Neutrophil (primary cell): ENCODE measurements around the gene DPF1.

Source experiments
- H3K27ac ChIP-seq: fragments of 200-600 bp; sonication (generic); 2 replicates; pipeline ENCODE4 v1.5.1; 2016; ENCODE audit warnings: mild to moderate bottlenecking, moderate library complexity
- H3K27me3 ChIP-seq: fragments of 200-600 bp; sonication (generic); 2 replicates; pipeline ENCODE4 v1.6.0; 2016; ENCODE audit warnings: mild to moderate bottlenecking
- H3K36me3 ChIP-seq: fragments of 200-600 bp; sonication (generic); 2 replicates; pipeline ENCODE4 v1.5.1; 2017
- H3K4me1 ChIP-seq, 2 experiments: fragments of 200-600 bp in 1 of 2; sonication (generic) in 1 of 2; 1 replicate in 1 of 2; 2 replicates in 1 of 2; pipeline versions ENCODE4 v1.5.1 to v1.6.1; 2013 to 2016; ENCODE audit warnings: low read depth in 1 of 2, low read length in 1 of 2, mild to moderate bottlenecking in 1 of 2, moderate library complexity in 1 of 2; ENCODE audit not compliant: control insufficient read depth in 1 of 2, insufficient read depth in 1 of 2
- H3K4me3 ChIP-seq, 2 experiments: fragments of 200-600 bp in 1 of 2; sonication (generic) in 1 of 2; 1 replicate in 1 of 2; 2 replicates in 1 of 2; pipeline ENCODE4 v1.5.1; 2013 to 2016; ENCODE audit warnings: low read depth in 1 of 2, low read length in 1 of 2, mild to moderate bottlenecking in 1 of 2, moderate library complexity in 1 of 2
- H3K9me3 ChIP-seq: fragments of 200-600 bp; sonication (generic); 2 replicates; pipeline ENCODE4 v1.5.1; 2016
- CTCF ChIP-seq: fragments of 200-600 bp; sonication (generic); IDR thresholded peaks from 2 replicates; pipeline ENCODE4 v1.5.1; 2016; ENCODE audit warnings: antibody characterized with exemption

Gene DPF1

GRCh38 chr19:38209152-38209551, 14.9 kb downstream of the DPF1 start:
- H3K4me3 ChIP-seq = no peak overlapping the region

DNA sequence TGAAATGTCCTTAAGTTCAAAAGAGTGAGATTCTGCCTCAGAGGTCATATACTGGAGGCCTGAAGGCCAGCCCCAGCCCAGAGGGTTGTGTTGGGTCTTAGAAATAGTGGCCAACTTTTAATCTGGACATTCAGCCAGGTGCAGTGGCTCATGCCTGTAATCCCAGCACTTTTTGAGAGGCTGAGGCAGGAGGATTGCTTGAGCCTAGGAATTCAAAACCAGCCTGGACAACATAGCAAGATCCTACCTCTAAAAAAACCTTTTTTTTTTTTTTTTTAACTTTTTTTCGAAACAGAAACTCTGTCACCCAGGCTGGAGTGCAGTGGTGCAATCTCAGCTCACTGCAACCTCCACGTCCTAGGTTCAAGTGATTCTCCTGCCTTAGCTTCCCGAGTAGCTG, 15.5 kb downstream of the DPF1 start:
- Histone ChIP-seq H3K27ac (no peak overlapping the region), H3K36me3 (peaks cover 24% of the 10 kb centered on the region), H3K4me3 (no peak overlapping the region), H3K27me3 (peaks cover 55% of the 10 kb centered on the region), H3K9me3 (no peaks in the 10 kb centered on the region), H3K4me1 (no peaks in the 10 kb centered on the region)
- TF ChIP-seq CTCF = no peak

More at GRCh38 chr19:38209152-38209551, 14.9 kb downstream of the DPF1 start:
- H3K4me1 ChIP-seq = no peaks in the 10 kb centered on the region
- H3K9me3 ChIP-seq = no peaks in the 10 kb centered on the region
- no peak overlapping the region for H3K27ac ChIP-seq
- H3K27me3 ChIP-seq = peaks cover 60% of the 10 kb centered on the region
- no peak for TF ChIP-seq CTCF
- H3K36me3 ChIP-seq = peaks cover 20% of the 10 kb centered on the region

DNA sequence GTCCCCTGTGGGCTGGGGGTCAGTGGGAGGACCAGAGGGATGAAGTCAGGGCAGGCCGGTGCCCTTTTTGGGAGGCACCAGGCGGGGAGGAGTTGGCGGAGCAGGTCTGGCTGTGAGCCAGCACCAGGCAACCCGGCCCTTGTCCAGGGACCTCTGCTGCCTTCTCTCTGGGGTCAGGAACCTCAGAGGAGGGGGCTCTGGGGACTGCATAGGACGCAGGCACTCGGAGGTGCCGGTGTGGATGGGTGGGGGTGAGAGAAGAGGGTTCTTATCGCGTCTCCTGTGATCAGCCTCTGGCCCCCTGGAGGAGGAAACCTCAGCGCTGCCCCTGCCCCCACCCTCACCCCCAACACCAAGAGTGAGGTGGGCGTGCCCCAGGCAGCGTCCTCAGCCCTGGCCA, 16.5 kb downstream of the DPF1 start:
- peaks cover 34% of the 10 kb centered on the region for H3K36me3 ChIP-seq
- no peak overlapping the region for H3K4me3 ChIP-seq
- H3K27ac ChIP-seq = no peak overlapping the region
- no peaks in the 10 kb centered on the region for H3K9me3 ChIP-seq
- no peak for TF ChIP-seq CTCF
- H3K27me3 ChIP-seq = peaks cover 44% of the 10 kb centered on the region
- H3K4me1 ChIP-seq = no peaks in the 10 kb centered on the region

- peaks cover 38% of the 10 kb centered on the region for H3K27me3 ChIP-seq
- no peak for TF ChIP-seq CTCF
- H3K4me1 ChIP-seq = no peaks in the 10 kb centered on the region
- no peak overlapping the region for H3K27ac ChIP-seq
- H3K36me3 ChIP-seq = peaks cover 41% of the 10 kb centered on the region
- H3K9me3 ChIP-seq = no peaks in the 10 kb centered on the region
- no peak overlapping the region for H3K4me3 ChIP-seq
These were observed 17.1 kb downstream of the DPF1 start for GRCh38 chr19:38206928-38207327.

GRCh38 chr19:38206006-38206745, 17.8 kb downstream of the DPF1 start:
- H3K4me3 ChIP-seq = no peak overlapping the region
- H3K9me3 ChIP-seq = no peaks in the 10 kb centered on the region
- TF ChIP-seq CTCF = no peak
- no peak overlapping the region for H3K27ac ChIP-seq
- H3K36me3 ChIP-seq = peaks cover 48% of the 10 kb centered on the region
- H3K27me3 ChIP-seq = peaks cover 31% of the 10 kb centered on the region
- H3K4me1 ChIP-seq = no peaks in the 10 kb centered on the region
